Measurements from ENCODE around the gene CHAMP1.

GRCh38 chr13:114281351-114282040 lies 32.8 kb upstream of the CHAMP1 start, which contains the start of gene UPF3A:
- TF ChIP-seq CTCF (IDR thresholded peaks at IDR 0.05; ENCODE audit: poor library complexity, severe bottlenecking) = no peak
- TF ChIP-seq EZH2 (IDR thresholded peaks at IDR 0.05; ENCODE audit: borderline replicate concordance, insufficient read depth, low read length, poor library complexity, severe bottlenecking) = no peak

All from neural cell (in vitro differentiated cells).